ENCODE measurements around the gene H1-8. TPM values are rescaled to one million over a fixed set of nuclear protein-coding genes. Genes with fewer than 3 reads are reported as not detected.

Gene H1-8
- total and polyA plus RNA-seq, 2 experiments from 2014 or later, result not detected

- no peaks in the 10 kb centered on the region for H3K36me3 ChIP-seq
- no peaks in the 10 kb centered on the region for H3K9me3 ChIP-seq (ENCODE audit: low read depth)
- H3K27ac ChIP-seq, result no peak overlapping the region
- TF ChIP-seq CTCF (IDR thresholded peaks at IDR 0.05; ENCODE audit: low read depth, low read length), result no peak
- DNase-seq (ENCODE audit: low read depth in 1 of 2, low spot score in 1 of 2), result no peak
- no peak overlapping the region for H3K4me3 ChIP-seq
- no peaks in the 10 kb centered on the region for H3K27me3 ChIP-seq
- peaks cover 53% of the 10 kb centered on the region for H3K4me1 ChIP-seq (ENCODE audit: low read depth)
These were observed 16.6 kb downstream of the H1-8 start for GRCh38 chr3:129559565-129560079.

GRCh38 chr3:129560269-129560787 is 17.4 kb downstream of the H1-8 start:
- no peak overlapping the region for H3K27ac ChIP-seq
- TF ChIP-seq CTCF (IDR thresholded peaks at IDR 0.05; ENCODE audit: low read depth, low read length), result no peak
- no peaks in the 10 kb centered on the region for H3K27me3 ChIP-seq
- no peaks in the 10 kb centered on the region for H3K9me3 ChIP-seq (ENCODE audit: low read depth)
- H3K4me1 ChIP-seq (ENCODE audit: low read depth), result peaks cover 46% of the 10 kb centered on the region
- peak in 1 of 2 donors; percentile 80 for DNase-seq (ENCODE audit: low read depth in 1 of 2, low spot score in 1 of 2)
- no peak overlapping the region for H3K4me3 ChIP-seq
- no peaks in the 10 kb centered on the region for H3K36me3 ChIP-seq

- no peak for TF ChIP-seq CTCF (IDR thresholded peaks at IDR 0.05; ENCODE audit: low read depth, low read length)
- Histone ChIP-seq H3K27me3 (no peaks in the 10 kb centered on the region), H3K4me3 (no peak overlapping the region), H3K9me3 (ENCODE audit: low read depth) (no peaks in the 10 kb centered on the region), H3K4me1 (ENCODE audit: low read depth) (peaks cover 38% of the 10 kb centered on the region), H3K27ac (peak overlapping the region; percentile 43), H3K36me3 (no peaks in the 10 kb centered on the region)
- DNase-seq (ENCODE audit: low read depth in 1 of 2, low spot score in 1 of 2), result peak; percentile 36 to 93
These were observed 18.1 kb downstream of the H1-8 start for GRCh38 chr3:129560911-129561594.

- H3K36me3 ChIP-seq, result no peaks in the 10 kb centered on the region
These were observed 18.8 kb downstream of the H1-8 start for GRCh38 chr3:129561619-129562248.

GRCh38 chr3:129562803-129563202 is 19.8 kb downstream of the H1-8 start:
- no peak for TF ChIP-seq CTCF (IDR thresholded peaks at IDR 0.05; ENCODE audit: low read depth, low read length)
- no peaks in the 10 kb centered on the region for H3K27me3 ChIP-seq
- H3K36me3 ChIP-seq, result no peaks in the 10 kb centered on the region
- H3K27ac ChIP-seq, result no peak overlapping the region
- peaks cover 25% of the 10 kb centered on the region for H3K4me1 ChIP-seq (ENCODE audit: low read depth)
- H3K4me3 ChIP-seq, result no peak overlapping the region
- H3K9me3 ChIP-seq (ENCODE audit: low read depth), result no peaks in the 10 kb centered on the region
- no peak for DNase-seq (ENCODE audit: low read depth in 1 of 2, low spot score in 1 of 2)

More at GRCh38 chr3:129561619-129562248, 18.8 kb downstream of the H1-8 start:
- DNase-seq (ENCODE audit: low read depth in 1 of 2, low spot score in 1 of 2), result no peak
- Histone ChIP-seq H3K9me3 (ENCODE audit: low read depth) (no peaks in the 10 kb centered on the region), H3K27ac (peak overlapping the region; percentile 43), H3K4me3 (no peak overlapping the region), H3K27me3 (no peaks in the 10 kb centered on the region), H3K4me1 (ENCODE audit: low read depth) (peaks cover 33% of the 10 kb centered on the region)
- TF ChIP-seq CTCF (IDR thresholded peaks at IDR 0.05; ENCODE audit: low read depth, low read length), result no peak
